OCI-LY3 (cell line): Measurements from ENCODE around the gene CD1B.

Source experiments
- CTCF ChIP-seq: fragments of 200-600, 300-600 bp; sonication (generic); IDR thresholded peaks from 2 replicates; pipeline ENCODE4 v1.5.1; 2014; ENCODE audit warnings: antibody characterized with exemption, low read length, low read depth
- EZH2phosphoT487 ChIP-seq: fragments of 200-600 bp; shearing (Covaris generic); IDR thresholded peaks from 2 replicates; pipeline ENCODE4 v1.6.1; 2018; ENCODE audit warnings: antibody characterized with exemption, mixed run types, low read depth

GRCh38 chr1:158362941-158363340, 31.6 kb upstream of the CD1B start:
- TF ChIP-seq CTCF (no peak), EZH2phosphoT487 (no peak)
